Measurements from ENCODE around the gene CAPS.
"Not testable (repeated sequence)": the region's sequence is repeated elsewhere in the genome, so short reads cannot be mapped to it uniquely, and the experiment has no call there.

CAPS gene

GRCh38 chr19:5961969-5962945 lies 48.2 kb downstream of the CAPS start:
- no peak for TF ChIP-seq JUND (IDR thresholded peaks at IDR 0.05; ENCODE audit: low read depth)
- in situ Hi-C loops (cut with HindIII; ENCODE audit: low pct_unique_long_range_greater_than_20kb, low sequenced_read_pairs), result no loop called here
- peak; percentile 23 to 33 for DNase-seq (ENCODE audit: low read depth in 1 of 2, low spot score in 1 of 2)

GRCh38 chr19:5963259-5963658 lies 49.2 kb downstream of the CAPS start:
- DNase-seq (ENCODE audit: low read depth in 1 of 2, low spot score in 1 of 2); in situ Hi-C loops (cut with HindIII; ENCODE audit: low pct_unique_long_range_greater_than_20kb, low sequenced_read_pairs): not testable (repeated sequence)

- in situ Hi-C loops (cut with HindIII; ENCODE audit: low pct_unique_long_range_greater_than_20kb, low sequenced_read_pairs), result no loop called here
- no peak for TF ChIP-seq JUND (IDR thresholded peaks at IDR 0.05; ENCODE audit: low read depth)
- no peak for DNase-seq (ENCODE audit: low read depth in 1 of 2, low spot score in 1 of 2)
Measured at GRCh38 chr19:5963855-5964254, 49.8 kb downstream of the CAPS start.

GRCh38 chr19:5964816-5965565 lies 50.9 kb downstream of the CAPS start:
- no peak for DNase-seq (ENCODE audit: low read depth in 1 of 2, low spot score in 1 of 2)
- in situ Hi-C loops (cut with HindIII; ENCODE audit: low pct_unique_long_range_greater_than_20kb, low sequenced_read_pairs), result no loop called here
- TF ChIP-seq JUND (IDR thresholded peaks at IDR 0.05; ENCODE audit: low read depth), result no peak
